GM12891 (cell line): Measurements from ENCODE around the gene ATP8A2.

Experiments
- PAX5 ChIP-seq: IDR thresholded peaks from 2 replicates; pipeline ENCODE4 v1.6.1; 2011; ENCODE audit warnings: low read length, moderate library complexity, mild to moderate bottlenecking; ENCODE audit not compliant: insufficient read depth, severe bottlenecking
- POLR2A ChIP-seq: IDR thresholded peaks from 2 replicates; pipeline ENCODE4 v1.6.1; 2011; ENCODE audit warnings: low read depth, low read length, control low read depth
- POLR2AphosphoS5 ChIP-seq: IDR thresholded peaks from 2 replicates; pipeline ENCODE4 v1.6.1; 2011; ENCODE audit warnings: low read depth, low read length, control low read depth
- SPI1 ChIP-seq: IDR thresholded peaks from 2 replicates; pipeline ENCODE4 v1.6.1; 2011; ENCODE audit warnings: low read depth, low read length, control low read depth
- TAF1 ChIP-seq: IDR thresholded peaks from 2 replicates; pipeline ENCODE4 v1.6.1; 2011; ENCODE audit warnings: low read depth, low read length, control low read depth

- TF ChIP-seq POLR2AphosphoS5 (no peak), POLR2A (no peak), TAF1 (no peak), PAX5 (no peak), SPI1 (no peak)
Observed at GRCh38 chr13:25783076-25783475, 411.3 kb downstream of the ATP8A2 start.
